ENCODE data around the gene EMILIN1. TPM values are rescaled to one million over a fixed set of nuclear protein-coding genes. Genes with fewer than 3 reads are reported as not detected.
A peak's percentile ranks its signal among the peaks of the same experiment; 100 is the strongest.

The EMILIN1 gene
- total RNA-seq, 1 donor: 0.63 TPM

DNA sequence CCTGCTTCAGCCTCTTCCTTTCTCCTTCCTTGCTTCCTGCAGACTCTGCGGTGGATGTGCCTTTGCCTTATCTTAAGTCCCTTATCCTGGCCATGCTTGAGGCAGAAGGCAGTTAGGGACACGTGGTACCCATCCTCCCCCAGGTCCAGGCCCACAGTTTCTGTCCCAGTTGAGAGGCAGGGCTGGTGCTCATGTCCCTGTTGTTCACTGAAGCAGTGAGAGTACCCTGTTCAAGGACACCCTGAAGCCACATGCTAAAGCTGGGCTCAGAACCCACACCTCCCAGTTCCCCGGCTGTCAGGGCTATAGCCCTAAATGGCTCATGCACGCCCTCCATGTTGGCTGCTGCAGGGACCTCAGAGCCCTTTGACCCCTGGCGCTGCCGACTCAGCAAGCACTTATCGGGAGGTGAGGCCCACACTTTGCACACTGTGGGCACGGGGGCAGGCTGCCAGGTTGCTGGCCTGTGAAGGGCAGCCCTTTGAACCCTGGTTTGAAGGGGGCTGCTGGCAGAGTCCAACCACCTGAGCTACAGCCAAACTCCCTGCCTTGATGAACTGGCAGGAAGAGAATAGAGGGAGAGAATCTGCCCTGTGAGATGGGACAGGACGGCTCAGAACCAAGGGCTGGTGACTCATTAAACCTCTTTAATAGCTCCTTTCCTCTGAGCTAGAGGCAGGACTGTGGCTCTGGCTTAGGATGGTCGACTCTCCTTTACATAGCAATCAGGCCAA lies 14.4 kb downstream of the EMILIN1 start:
- Histone ChIP-seq H3K4me1 (ENCODE audit: insufficient read depth, low read length) (peaks cover 20% of the 10 kb centered on the region), H3K9me3 (ENCODE audit: low read depth, low read length) (no peaks in the 10 kb centered on the region), H3K4me3 (ENCODE audit: low read length) (no peak overlapping the region), H3K27me3 (ENCODE audit: insufficient read depth, low read length) (no peaks in the 10 kb centered on the region)

DNA sequence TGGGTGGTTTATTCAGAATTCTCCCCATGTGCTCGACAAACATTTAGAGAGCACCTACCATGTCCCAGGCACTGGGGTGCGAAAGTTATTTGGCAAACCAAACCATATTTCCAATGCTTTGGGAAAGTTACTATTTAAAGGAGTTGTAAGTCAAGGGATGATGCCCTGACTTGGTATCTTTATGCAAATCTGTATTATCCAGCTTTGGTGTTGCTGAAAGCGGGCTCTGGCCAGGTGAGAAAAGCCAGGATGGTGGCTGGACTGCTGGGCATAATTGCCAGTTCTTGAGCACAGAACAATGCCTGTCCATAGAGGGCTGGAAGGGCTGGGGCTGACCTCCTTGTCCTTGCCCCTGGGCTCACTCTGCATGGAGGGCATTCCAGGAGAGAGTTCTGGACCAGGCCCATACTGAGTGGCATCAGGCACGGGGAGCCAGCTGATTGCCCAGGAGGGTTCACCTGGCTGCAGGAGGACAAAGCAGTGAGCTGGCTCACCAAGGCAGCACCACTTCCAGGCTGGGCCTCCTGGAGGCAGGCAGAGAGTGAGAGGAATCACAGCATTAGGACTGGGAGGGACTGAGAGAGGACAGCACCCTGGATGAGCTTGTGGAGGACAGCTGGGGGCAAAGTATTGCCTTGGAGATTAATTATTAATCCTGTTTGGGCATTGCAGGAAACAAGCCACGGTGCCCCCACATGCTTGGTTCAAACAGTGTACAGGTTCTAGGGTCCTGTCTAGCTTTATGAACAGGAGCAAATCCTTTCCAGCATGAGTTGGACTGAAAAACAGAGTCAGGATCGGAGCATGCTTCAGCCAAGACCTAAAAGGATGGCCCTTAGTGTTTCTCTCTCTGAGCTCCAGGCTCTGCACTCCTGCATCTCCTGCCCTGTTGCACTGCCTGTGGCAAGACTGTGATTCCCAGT lies 15.3 kb downstream of the EMILIN1 start:
- H3K27me3 ChIP-seq (ENCODE audit: insufficient read depth, low read length): no peaks in the 10 kb centered on the region
- no peak overlapping the region for H3K4me3 ChIP-seq (ENCODE audit: low read length)
- no peaks in the 10 kb centered on the region for H3K9me3 ChIP-seq (ENCODE audit: low read depth, low read length)
- H3K4me1 ChIP-seq (ENCODE audit: insufficient read depth, low read length): peaks cover 20% of the 10 kb centered on the region

- peaks cover 20% of the 10 kb centered on the region for H3K4me1 ChIP-seq (ENCODE audit: insufficient read depth, low read length)
- H3K4me3 ChIP-seq (ENCODE audit: low read length): no peak overlapping the region
- H3K9me3 ChIP-seq (ENCODE audit: low read depth, low read length): no peaks in the 10 kb centered on the region
- no peaks in the 10 kb centered on the region for H3K27me3 ChIP-seq (ENCODE audit: insufficient read depth, low read length)
These were observed 16.1 kb downstream of the EMILIN1 start for GRCh38 chr2:27094353-27094984.

GRCh38 chr2:27095427-27095744 lies 17.0 kb downstream of the EMILIN1 start:
- H3K4me3 ChIP-seq (ENCODE audit: low read length): no peak overlapping the region
- no peaks in the 10 kb centered on the region for H3K27me3 ChIP-seq (ENCODE audit: insufficient read depth, low read length)
- peaks cover 20% of the 10 kb centered on the region for H3K4me1 ChIP-seq (ENCODE audit: insufficient read depth, low read length)

DNA sequence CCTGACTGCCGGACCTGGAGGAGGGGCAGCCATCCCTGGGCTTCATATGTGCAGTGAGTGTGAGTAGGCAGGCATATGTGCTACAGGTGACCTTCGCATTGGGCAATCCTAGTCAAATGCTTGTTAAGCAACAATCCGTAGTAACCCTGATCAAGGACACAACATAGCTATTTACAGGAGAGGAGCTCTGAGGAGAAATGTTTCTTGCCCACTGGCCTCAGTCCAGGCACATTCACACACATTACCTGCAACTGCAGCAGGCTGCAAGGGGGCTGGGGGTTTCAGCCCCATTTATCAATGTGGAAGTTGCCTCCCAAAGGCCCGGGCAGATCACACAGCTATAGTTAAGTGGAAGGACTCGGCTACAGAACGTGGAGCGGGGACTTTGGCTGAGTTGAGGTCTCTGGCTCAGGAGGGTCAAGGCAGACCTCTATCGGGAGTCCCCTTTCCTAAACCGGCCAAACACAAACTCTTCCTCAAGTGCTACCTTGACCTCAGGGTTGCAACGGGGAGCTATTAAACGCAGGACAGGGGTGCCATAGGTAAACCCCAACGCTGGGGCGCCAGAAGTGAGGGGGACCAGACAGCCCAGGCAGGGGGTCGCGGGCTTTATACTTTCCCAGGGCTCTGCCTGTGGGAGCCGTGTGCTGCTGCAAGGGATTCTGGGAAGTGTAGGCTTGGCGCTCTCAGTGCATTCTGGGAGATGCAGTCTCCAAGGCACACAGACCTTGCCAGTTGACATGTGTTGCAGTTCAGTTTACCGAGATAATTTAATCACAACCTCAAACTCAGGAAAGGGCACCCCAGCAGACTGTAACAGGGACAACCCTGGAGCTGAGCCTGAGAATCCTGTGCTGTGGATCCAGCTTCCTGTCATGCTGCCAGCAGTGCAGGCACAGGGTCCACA lies 17.6 kb downstream of the EMILIN1 start:
- Histone ChIP-seq H3K4me3 (ENCODE audit: low read length) (peak overlapping the region; percentile 11), H3K27me3 (ENCODE audit: insufficient read depth, low read length) (no peaks in the 10 kb centered on the region), H3K9me3 (ENCODE audit: low read depth, low read length) (no peaks in the 10 kb centered on the region), H3K4me1 (ENCODE audit: insufficient read depth, low read length) (peaks cover 20% of the 10 kb centered on the region)

More at GRCh38 chr2:27095427-27095744, 17.0 kb downstream of the EMILIN1 start:
- no peaks in the 10 kb centered on the region for H3K9me3 ChIP-seq (ENCODE audit: low read depth, low read length)

GRCh38 chr2:27096748-27097297 lies 18.4 kb downstream of the EMILIN1 start:
- Histone ChIP-seq H3K27me3 (ENCODE audit: insufficient read depth, low read length) (no peaks in the 10 kb centered on the region), H3K4me3 (ENCODE audit: low read length) (no peak overlapping the region), H3K4me1 (ENCODE audit: insufficient read depth, low read length) (peaks cover 20% of the 10 kb centered on the region), H3K9me3 (ENCODE audit: low read depth, low read length) (no peaks in the 10 kb centered on the region)

GRCh38 chr2:27097341-27097740 lies 18.9 kb downstream of the EMILIN1 start:
- H3K9me3 ChIP-seq (ENCODE audit: low read depth, low read length): no peaks in the 10 kb centered on the region
- H3K4me1 ChIP-seq (ENCODE audit: insufficient read depth, low read length): peaks cover 20% of the 10 kb centered on the region
- no peak overlapping the region for H3K4me3 ChIP-seq (ENCODE audit: low read length)
- no peaks in the 10 kb centered on the region for H3K27me3 ChIP-seq (ENCODE audit: insufficient read depth, low read length)

- no peaks in the 10 kb centered on the region for H3K9me3 ChIP-seq (ENCODE audit: low read depth, low read length)
These were observed 21.0 kb downstream of the EMILIN1 start for GRCh38 chr2:27099334-27099955.

GRCh38 chr2:27100036-27100435 lies 21.6 kb downstream of the EMILIN1 start:
- H3K4me3 ChIP-seq (ENCODE audit: low read length): no peak overlapping the region
- no peaks in the 10 kb centered on the region for H3K9me3 ChIP-seq (ENCODE audit: low read depth, low read length)
- peaks cover 20% of the 10 kb centered on the region for H3K4me1 ChIP-seq (ENCODE audit: insufficient read depth, low read length)
- no peaks in the 10 kb centered on the region for H3K27me3 ChIP-seq (ENCODE audit: insufficient read depth, low read length)

More at GRCh38 chr2:27099334-27099955, 21.0 kb downstream of the EMILIN1 start:
- Histone ChIP-seq H3K27me3 (ENCODE audit: insufficient read depth, low read length) (no peaks in the 10 kb centered on the region), H3K4me1 (ENCODE audit: insufficient read depth, low read length) (peaks cover 20% of the 10 kb centered on the region), H3K4me3 (ENCODE audit: low read length) (no peak overlapping the region)

DNA sequence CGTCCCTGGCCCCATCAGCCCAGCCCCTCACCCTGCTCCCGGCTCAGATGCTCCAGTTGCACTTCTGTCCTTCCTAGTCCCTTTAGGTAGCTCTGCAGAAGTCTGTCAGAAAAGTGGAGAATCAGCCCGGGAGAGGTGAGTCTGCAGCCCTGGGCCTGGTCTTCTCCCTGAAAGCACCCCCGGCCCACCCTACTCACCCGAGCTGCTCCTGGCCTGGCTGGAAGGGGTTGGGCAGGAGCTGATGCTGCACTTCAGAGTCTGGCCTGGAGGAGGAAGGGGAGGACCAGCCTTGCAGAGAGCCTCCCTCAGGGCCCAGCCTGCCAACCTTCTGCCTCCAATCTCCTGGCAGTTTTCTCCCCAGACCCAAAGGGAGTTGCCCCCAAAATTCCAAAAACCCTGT lies 23.9 kb downstream of the EMILIN1 start:
- H3K4me1 ChIP-seq (ENCODE audit: insufficient read depth, low read length): peaks cover 2% of the 10 kb centered on the region
- no peaks in the 10 kb centered on the region for H3K27me3 ChIP-seq (ENCODE audit: insufficient read depth, low read length)
- H3K9me3 ChIP-seq (ENCODE audit: low read depth, low read length): no peaks in the 10 kb centered on the region
- H3K4me3 ChIP-seq (ENCODE audit: low read length): no peak overlapping the region

GRCh38 chr2:27105981-27106380 lies 27.6 kb downstream of the EMILIN1 start:
- H3K9me3 ChIP-seq (ENCODE audit: low read depth, low read length): no peaks in the 10 kb centered on the region
- no peak overlapping the region for H3K4me3 ChIP-seq (ENCODE audit: low read length)
- no peaks in the 10 kb centered on the region for H3K4me1 ChIP-seq (ENCODE audit: insufficient read depth, low read length)
- no peaks in the 10 kb centered on the region for H3K27me3 ChIP-seq (ENCODE audit: insufficient read depth, low read length)

DNA sequence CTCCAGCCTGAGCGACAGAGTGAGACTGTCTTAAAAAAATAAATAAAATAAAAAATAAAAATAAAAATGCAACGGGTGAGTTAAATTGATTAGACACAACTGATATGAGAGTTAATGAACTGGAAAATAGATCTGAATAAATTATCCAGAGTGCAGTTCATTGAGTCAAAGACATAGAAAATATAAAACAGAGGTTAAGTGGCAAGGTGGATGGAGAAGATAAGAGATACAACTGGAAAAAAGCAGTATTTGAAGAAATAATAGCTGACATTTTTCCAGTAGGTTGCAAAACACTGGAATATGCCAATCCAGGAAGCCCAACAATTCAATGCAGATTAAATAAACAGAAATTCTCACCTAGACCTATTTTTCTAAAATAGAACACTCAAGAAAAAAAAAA lies 29.8 kb downstream of the EMILIN1 start:
- Histone ChIP-seq H3K4me3 (ENCODE audit: low read length) (no peak overlapping the region), H3K9me3 (ENCODE audit: low read depth, low read length) (no peaks in the 10 kb centered on the region), H3K27me3 (ENCODE audit: insufficient read depth, low read length) (no peaks in the 10 kb centered on the region), H3K4me1 (ENCODE audit: insufficient read depth, low read length) (no peaks in the 10 kb centered on the region)

DNA sequence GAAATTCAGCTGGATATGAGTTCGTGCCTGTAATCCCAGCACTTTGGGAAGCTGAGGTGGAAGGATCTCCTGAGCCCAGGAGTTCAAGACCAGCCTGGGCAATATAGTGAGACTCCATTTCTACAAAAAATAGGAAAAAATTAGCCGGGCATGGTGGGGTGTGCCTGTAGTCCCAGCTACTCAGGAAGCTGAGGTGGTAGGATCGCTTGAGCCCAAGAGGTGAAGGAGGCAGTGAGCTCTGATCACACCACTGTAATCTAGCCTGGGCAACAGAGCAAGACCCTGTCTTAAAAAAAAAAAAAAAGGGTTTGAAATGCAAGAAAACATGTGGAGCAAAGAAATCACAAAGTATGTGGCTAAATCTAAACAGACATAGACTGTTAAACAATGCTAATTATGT lies 30.7 kb downstream of the EMILIN1 start:
- Histone ChIP-seq H3K4me3 (ENCODE audit: low read length) (no peak overlapping the region), H3K27me3 (ENCODE audit: insufficient read depth, low read length) (no peaks in the 10 kb centered on the region), H3K4me1 (ENCODE audit: insufficient read depth, low read length) (no peaks in the 10 kb centered on the region), H3K9me3 (ENCODE audit: low read depth, low read length) (no peaks in the 10 kb centered on the region)

Data from mononuclear cell (primary cell).